Body of pancreas (tissue), 4 donors: Measurements from ENCODE around the gene MFSD12. TPM values are rescaled to one million over a fixed set of nuclear protein-coding genes. Genes with fewer than 3 reads are reported as not detected.
"Not testable (repeated sequence)": the region's sequence is repeated elsewhere in the genome, so short reads cannot be mapped to it uniquely, and the experiment has no call there.

Experiments
- ATAC-seq: fragments of 150-250 bp; one replicate; pipeline ENCODE4 v1.9.1; 2016
- DNase-seq, 4 donors: peaks; one replicate each; pipeline ENCODE4 v3.0.0-alpha.2; 2019
- H3K27ac ChIP-seq, 4 donors: fragments of 200-600 bp; sonication (generic); 1 replicate in 3 of 4; 2 replicates in 1 of 4; pipeline versions ENCODE4 v1.5.1 to v1.6.1; 2016 to 2019; ENCODE audit warnings: mild to moderate bottlenecking in 1 of 4, mixed read lengths in 1 of 4, moderate library complexity in 1 of 4
- H3K27me3 ChIP-seq, 2 donors: fragments of 200-600 bp; sonication (generic); one replicate each; pipeline ENCODE4 v1.6.0; 2016; ENCODE audit warnings: mild to moderate bottlenecking in 1 of 2
- H3K36me3 ChIP-seq, 2 donors: fragments of 200-600 bp; sonication (generic); replicated peaks in 1 of 2; 2 replicates each; pipeline ENCODE4 v1.5.1; 2016; ENCODE audit warnings: low read depth in 2 of 2; ENCODE audit not compliant: insufficient read depth in 1 of 2
- H3K4me1 ChIP-seq: fragments of 200-600 bp; sonication (generic); one replicate; pipeline ENCODE4 v1.6.0; 2016
- H3K4me3 ChIP-seq, 2 donors: fragments of 200-600 bp; sonication (generic); 1 replicate in 1 of 2; 2 replicates in 1 of 2; pipeline ENCODE4 v1.5.1; 2016 to 2019
- H3K9me3 ChIP-seq, 3 donors: fragments of 200-600 bp; sonication (generic); 1 replicate in 2 of 3; 2 replicates in 1 of 3; pipeline ENCODE4 v1.5.1; 2016
- CTCF ChIP-seq, 7 experiments: fragments of 450-650 bp in 4 of 7; fragments of 200-600 bp in 3 of 7; sonication (generic) in 3 of 7; IDR thresholded peaks; one replicate each; pipeline ENCODE4 v1.5.1; 2016 to 2019; ENCODE audit warnings: antibody characterized with exemption in 7 of 7
- POLR2A ChIP-seq, 3 donors: fragments of 450-650 bp; IDR thresholded peaks; one replicate each; pipeline ENCODE4 v1.6.1; 2016; ENCODE audit warnings: antibody characterized with exemption in 3 of 3, mild to moderate bottlenecking in 2 of 3
- WGBS, 2 donors: methylation state at CpG; one replicate each; pipeline ENCODE4 v1.1.5; 2017; 5-methylcytosine and 5-hydroxymethylcytosine counted together
- intact Hi-C: fragments of 100-400 bp; cut with DNase I; formaldehyde crosslinking; loops from one replicate; pipeline ENCODE4 v1.15.1; 2023
- total RNA-seq, 2 donors: library from RNA; depleted of rRNA; stranded (reverse); fragments of >200 nt; gene quantifications; one replicate each; pipeline ENCODE4 v1.1.0, GENCODE V29; 2016

The MFSD12 gene
- total RNA-seq, 2 donors from 2014 or later: 64.3 to 78.8 TPM

DNA sequence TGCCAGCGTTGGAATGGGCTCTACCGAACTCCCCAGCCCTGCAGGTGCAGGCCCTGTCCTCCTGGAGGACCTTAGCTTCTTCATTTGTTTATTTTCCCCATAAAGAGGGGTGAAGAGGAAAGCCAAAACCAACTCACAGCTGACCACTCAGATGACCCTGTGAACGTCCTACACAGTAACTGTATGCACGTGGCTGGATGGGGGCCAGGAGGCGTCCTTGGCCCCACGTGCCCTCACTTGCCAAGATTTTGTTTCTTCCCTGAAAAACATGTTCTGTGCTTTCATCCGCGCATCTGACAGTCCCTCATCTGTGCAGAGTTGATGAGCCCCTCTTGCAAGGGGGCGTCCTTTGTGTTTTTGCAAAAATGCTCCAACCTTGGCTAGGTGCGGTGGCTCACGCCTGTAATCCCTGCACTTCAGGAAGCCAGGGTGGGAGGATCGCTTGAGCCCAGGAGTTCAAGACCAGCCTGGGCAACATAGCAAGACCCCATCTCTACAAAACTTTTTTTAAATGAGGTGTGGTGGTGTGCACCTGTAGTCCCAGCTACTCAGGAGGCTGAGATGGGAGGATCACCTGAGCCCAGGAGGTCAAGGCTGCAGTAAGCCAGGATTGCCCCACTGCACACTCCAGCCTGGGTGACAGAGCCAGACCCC, 23.7 kb downstream of the MFSD12 start:
- Histone ChIP-seq H3K9me3 (no peaks in the 10 kb centered on the region), H3K4me3 (no peak overlapping the region), H3K4me1 (no peaks in the 10 kb centered on the region), H3K36me3 (peaks cover 0 to 20% of the 10 kb centered on the region in 2 donors), H3K27me3 (no peaks in the 10 kb centered on the region), H3K27ac (no peak overlapping the region)
- 81 to 83% methylated on average over 11 to 12 of the region's 12 CpGs for WGBS, 2 donors
- ATAC-seq (no peak), DNase-seq (no peak)
- intact Hi-C loops: no loop called here
- no peak for TF ChIP-seq POLR2A (IDR thresholded peaks at IDR 0.05)
- no peak for TF ChIP-seq CTCF (IDR thresholded peaks at IDR 0.05)

DNA sequence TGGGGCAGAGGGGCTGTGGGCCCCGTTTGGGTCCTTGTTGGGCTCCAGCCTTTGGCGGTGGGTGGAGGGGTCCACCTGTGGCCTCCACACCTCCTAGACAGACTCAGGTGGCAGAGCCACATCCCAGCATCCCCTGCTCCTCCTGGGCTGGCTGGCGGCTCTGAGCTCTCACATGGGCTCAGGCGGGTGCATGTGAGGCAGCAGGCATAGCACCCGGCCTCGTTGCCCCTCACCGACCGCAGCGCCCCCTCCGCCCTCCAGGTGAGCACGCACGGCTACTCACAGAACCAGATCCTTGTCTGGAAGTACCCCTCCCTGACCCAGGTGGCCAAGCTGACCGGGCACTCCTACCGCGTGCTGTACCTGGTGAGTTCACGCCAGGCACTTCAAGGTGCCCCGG, 24.4 kb downstream of the MFSD12 start:
- intact Hi-C loops: no loop called here
- DNase-seq (no peak), ATAC-seq (no peak)
- Histone ChIP-seq H3K27me3 (no peaks in the 10 kb centered on the region), H3K4me3 (no peak overlapping the region), H3K27ac (no peak overlapping the region), H3K9me3 (no peaks in the 10 kb centered on the region), H3K4me1 (no peaks in the 10 kb centered on the region), H3K36me3 (peaks cover 0 to 20% of the 10 kb centered on the region in 2 donors)
- TF ChIP-seq POLR2A (IDR thresholded peaks at IDR 0.05): no peak
- TF ChIP-seq CTCF (IDR thresholded peaks at IDR 0.05): no peak
- WGBS, 2 donors: 89% methylated on average over 11 of the region's 17 CpGs; no CpG with 5 or more reads in 1 of the 2 donors

DNA sequence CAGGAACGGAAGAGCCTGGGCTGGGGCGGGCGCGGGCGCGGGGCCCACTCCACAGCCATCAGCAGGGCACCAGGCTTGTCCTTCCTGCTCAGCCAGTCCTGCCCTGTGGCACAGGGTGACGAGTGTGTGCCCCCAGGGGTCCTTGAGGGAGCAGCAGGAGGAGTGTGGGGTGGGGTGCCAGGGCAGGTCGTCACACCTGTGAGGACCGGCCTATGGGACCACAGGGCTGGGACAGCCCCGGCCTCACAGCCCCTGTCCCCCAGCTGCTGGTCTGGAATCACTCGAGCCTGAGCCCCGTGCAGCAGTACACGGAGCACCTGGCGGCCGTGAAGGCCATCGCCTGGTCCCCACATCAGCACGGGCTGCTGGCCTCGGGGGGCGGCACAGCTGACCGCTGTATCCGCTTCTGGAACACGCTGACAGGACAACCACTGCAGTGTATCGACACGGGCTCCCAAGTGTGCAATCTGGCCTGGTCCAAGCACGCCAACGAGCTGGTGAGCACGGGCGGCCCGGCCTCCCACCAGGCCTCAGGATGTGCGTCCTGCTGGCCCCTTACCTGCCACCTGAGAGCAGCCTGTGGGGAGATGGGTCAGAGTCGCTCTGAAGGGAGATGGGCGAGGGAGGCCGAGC, 25.1 kb downstream of the MFSD12 start:
- H3K9me3 ChIP-seq: no peaks in the 10 kb centered on the region
- intact Hi-C loops: no loop called here
- no peaks in the 10 kb centered on the region for H3K4me1 ChIP-seq
- DNase-seq (no peak), ATAC-seq (no peak)
- WGBS, 2 donors: 92 to 93% methylated on average over 3 to 33 of the region's 33 CpGs
- H3K4me3 ChIP-seq: no peak overlapping the region
- TF ChIP-seq POLR2A (IDR thresholded peaks at IDR 0.05) (no peak), CTCF (IDR thresholded peaks at IDR 0.05) (no peak)
- peaks cover 0 to 24% of the 10 kb centered on the region in 2 donors for H3K36me3 ChIP-seq
- no peak overlapping the region for H3K27ac ChIP-seq
- H3K27me3 ChIP-seq: no peaks in the 10 kb centered on the region

DNA sequence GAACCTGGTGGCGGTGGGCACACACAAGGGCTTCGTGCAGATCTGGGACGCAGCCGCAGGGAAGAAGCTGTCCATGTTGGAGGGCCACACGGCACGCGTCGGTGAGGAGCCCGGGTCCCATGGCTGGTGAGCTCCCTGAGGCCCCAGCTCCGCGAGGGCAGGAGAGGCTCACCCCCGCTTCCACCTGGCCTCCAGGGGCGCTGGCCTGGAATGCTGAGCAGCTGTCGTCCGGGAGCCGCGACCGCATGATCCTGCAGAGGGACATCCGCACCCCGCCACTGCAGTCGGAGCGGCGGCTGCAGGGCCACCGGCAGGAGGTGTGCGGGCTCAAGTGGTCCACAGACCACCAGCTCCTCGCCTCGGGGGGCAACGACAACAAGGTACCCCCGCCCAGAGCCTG, 25.7 kb downstream of the MFSD12 start:
- WGBS, 2 donors: 91% methylated on average over 29 of the region's 29 CpGs; no CpG with 5 or more reads in 1 of the 2 donors
- Histone ChIP-seq H3K36me3 (peaks cover 0 to 27% of the 10 kb centered on the region in 2 donors), H3K4me3 (no peak overlapping the region), H3K4me1 (no peaks in the 10 kb centered on the region), H3K9me3 (no peaks in the 10 kb centered on the region), H3K27me3 (no peaks in the 10 kb centered on the region), H3K27ac (no peak overlapping the region)
- ATAC-seq (no peak), DNase-seq (no peak)
- intact Hi-C loops: no loop called here
- TF ChIP-seq CTCF (IDR thresholded peaks at IDR 0.05) (no peak), POLR2A (IDR thresholded peaks at IDR 0.05) (no peak)

GRCh38 chr19:3530389-3530788, 27.0 kb downstream of the MFSD12 start:
- no peaks in the 10 kb centered on the region for H3K27me3 ChIP-seq
- intact Hi-C loops: no loop called here
- no peak overlapping the region for H3K4me3 ChIP-seq
- H3K27ac ChIP-seq: no peak overlapping the region
- H3K4me1 ChIP-seq: no peaks in the 10 kb centered on the region
- no peak for TF ChIP-seq CTCF (IDR thresholded peaks at IDR 0.05)
- no peak for TF ChIP-seq POLR2A (IDR thresholded peaks at IDR 0.05)
- no peaks in the 10 kb centered on the region for H3K9me3 ChIP-seq
- ATAC-seq (no peak), DNase-seq (no peak)
- 98 to 99% methylated on average over 12 of the region's 12 CpGs for WGBS, 2 donors
- H3K36me3 ChIP-seq: peaks cover 0 to 27% of the 10 kb centered on the region in 2 donors

DNA sequence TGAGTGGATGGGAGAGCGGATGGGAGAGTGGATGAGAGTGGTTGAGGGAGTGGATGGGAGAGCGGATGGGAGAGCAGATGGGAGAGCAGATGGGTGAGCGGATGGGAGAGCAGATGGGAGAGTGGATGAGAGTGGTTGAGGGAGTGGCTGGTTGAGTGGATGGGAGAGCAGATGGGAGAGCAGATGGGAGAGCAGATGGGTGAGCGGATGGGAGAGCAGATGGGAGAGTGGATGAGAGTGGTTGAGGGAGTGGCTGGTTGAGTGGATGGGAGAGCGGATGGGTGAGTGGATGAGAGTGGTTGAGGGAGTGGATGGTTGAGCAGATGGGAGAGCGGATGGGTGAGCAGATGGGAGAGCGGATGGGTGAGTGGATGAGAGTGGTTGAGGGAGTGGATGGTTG, 28.1 kb downstream of the MFSD12 start:
- H3K4me1 ChIP-seq, H3K9me3 ChIP-seq, H3K4me3 ChIP-seq, ATAC-seq, intact Hi-C loops, DNase-seq, H3K27ac ChIP-seq, H3K27me3 ChIP-seq: not testable (repeated sequence)
- H3K36me3 ChIP-seq: peaks cover 0 to 22% of the 10 kb centered on the region in 2 donors
- WGBS, 2 donors: 86 to 93% methylated on average over 7 of the region's 7 CpGs
